ENCODE data around the gene ZNF334. TPM values are rescaled to one million over a fixed set of nuclear protein-coding genes. Genes with fewer than 3 reads are reported as not detected.

ZNF334 gene
- polyA plus RNA-seq (2013) = 20.5 TPM

DNA sequence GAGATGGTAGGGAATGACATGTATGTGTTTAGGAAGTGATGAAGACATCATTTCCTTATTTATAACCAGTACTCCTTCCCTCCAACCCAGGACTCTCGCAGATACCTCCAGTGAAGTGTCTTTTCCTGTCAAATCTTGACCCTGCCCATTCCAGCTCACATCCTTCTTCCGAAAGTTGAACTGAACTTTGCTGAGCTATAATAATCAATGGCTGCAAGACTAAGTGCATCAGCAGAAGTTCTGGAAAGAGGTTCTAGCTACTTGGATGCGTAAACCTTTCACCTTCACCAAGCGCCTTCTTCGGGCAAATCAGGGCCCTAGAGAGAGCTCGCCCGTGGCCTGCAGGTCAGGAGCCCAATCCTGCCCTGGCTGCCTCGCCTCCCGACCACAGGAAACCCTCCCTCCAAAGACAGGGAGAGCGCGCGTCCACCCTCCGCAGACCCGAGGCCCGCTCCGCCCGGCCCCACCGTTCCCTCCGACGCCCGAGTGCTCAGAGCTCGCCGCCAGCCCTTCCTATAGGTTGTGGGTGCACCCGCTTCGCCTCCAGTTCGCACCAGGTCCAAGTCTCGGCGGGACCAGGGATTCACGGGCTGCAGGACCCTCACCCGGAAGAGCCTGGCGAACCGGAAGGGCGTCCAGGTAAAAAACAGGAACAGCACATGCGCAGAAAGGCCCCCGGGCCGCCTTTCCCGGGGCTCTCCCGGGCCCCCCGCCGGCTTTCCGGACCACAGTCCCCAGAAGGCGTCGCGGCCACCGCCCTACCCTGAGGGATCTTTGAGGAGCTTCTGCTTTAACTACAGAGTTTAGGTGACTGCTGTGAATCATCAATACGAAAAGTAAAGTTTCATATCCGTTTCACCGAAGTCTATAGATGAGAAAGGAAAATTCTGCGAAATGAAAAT, at the start of gene ZNF334:
Gene ZNF334 (minus strand): TSS at position 617 of the 902 bp plus-strand sequence. CDS start 1,457 bp downstream, outside the sequence.
- WGBS (ENCODE audit: insufficient coverage) = 4% methylated on average over 43 of the region's 49 CpGs
- Histone ChIP-seq H3K27ac (ENCODE audit: insufficient read depth in 1 of 2, low read depth in 1 of 2, low read length in 2 of 2, poor library complexity in 1 of 2, severe bottlenecking in 2 of 2) (no peak within 1 kb of the TSS), H3K4me1 (ENCODE audit: control extremely low read depth in 1 of 4, control insufficient read depth in 4 of 4, insufficient read depth in 4 of 4, low read length in 3 of 4) (peaks cover 7 to 23% (median 17%) of the 10 kb centered on the region in 4 experiments), H3K4me3 (ENCODE audit: control insufficient read depth in 1 of 7, extremely low read depth in 1 of 7, insufficient read depth in 4 of 7, low read depth in 2 of 7, low read length in 6 of 7) (peak within 1 kb of the TSS; percentile 64 to 85 (median 81)), H3K9me3 (ENCODE audit: control extremely low read depth in 1 of 5, control insufficient read depth in 4 of 5, insufficient read depth in 2 of 5, low read depth in 1 of 5, low read length in 4 of 5) (peaks cover 0 to 1% (median 0%) of the 10 kb centered on the region in 5 experiments), H3K27me3 (replicated peaks in 2 of 5; ENCODE audit: control insufficient read depth in 4 of 5, insufficient read depth in 5 of 5, low read length in 4 of 5) (no peaks in the 10 kb centered on the region), H3K36me3 (ENCODE audit: control insufficient read depth in 4 of 4, insufficient read depth in 4 of 4, low read length in 3 of 4) (no peaks in the 10 kb centered on the region)
- peak; percentile 21 to 60 (median 51) for DNase-seq
- ChIA-PET CTCF (interaction anchor here (0.7 to 1.7 kb wide), 3 partner anchors 26 to 61 kb away, joined by 3 to 4 read pairs (median 3); partner anchors contain the start of gene OCSTAMP), POLR2A (no interaction called here)

DNA sequence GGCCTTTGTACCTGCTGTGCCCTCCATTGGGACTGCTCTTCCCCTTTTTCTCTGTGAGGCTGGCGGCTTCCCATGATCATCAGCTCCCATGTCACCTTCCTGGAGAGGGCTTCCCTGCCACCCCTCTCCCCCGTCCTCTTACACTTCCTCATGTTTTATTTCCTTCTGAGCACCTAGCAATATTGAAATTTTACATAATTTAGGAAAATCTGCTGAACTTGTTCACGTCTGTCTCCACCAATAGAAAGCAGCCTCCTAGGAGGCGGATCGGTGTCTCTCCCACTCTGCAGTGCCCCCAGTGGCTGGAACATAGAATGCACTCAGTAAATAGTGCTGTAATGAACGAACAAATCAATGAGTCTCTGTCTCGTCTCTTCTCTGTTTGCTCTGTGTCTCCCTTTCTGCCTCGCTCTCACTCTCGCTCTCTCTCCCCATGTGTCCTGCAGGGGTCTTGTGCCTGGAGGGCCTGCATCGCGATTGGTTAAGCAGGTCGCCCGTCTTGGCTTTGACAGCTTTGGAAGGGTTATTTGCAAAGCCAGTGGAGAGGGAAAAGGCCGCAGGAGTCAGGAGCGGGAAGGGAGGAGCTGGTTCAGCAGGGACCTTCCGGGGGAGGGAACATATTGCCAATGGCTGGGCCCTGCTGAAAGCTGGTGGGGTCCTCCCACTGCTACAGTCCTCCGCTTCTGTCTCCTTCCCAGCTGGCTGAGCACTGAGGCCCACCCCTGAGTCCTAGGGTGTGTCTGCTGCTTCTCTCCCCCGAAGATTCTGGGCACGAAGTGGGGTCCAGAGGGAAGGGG, 49.2 kb upstream of the ZNF334 start:
- H3K36me3 ChIP-seq (ENCODE audit: control insufficient read depth in 4 of 4, insufficient read depth in 4 of 4, low read length in 3 of 4) = no peaks in the 10 kb centered on the region
- CTCF ChIA-PET = interaction anchor here (0.9 to 2.1 kb wide), 8 partner anchors 9 to 125 kb away, joined by 3 to 6 read pairs (median 3); no protein-coding TSS in a partner anchor
- WGBS (ENCODE audit: insufficient coverage) = 33% methylated on average over 14 of the region's 19 CpGs
- H3K4me1 ChIP-seq (ENCODE audit: control extremely low read depth in 1 of 4, control insufficient read depth in 4 of 4, insufficient read depth in 4 of 4, low read length in 3 of 4) = peaks cover 0 to 16% (median 10%) of the 10 kb centered on the region in 4 experiments
- H3K9me3 ChIP-seq (ENCODE audit: control extremely low read depth in 1 of 5, control insufficient read depth in 4 of 5, insufficient read depth in 2 of 5, low read depth in 1 of 5, low read length in 4 of 5) = no peaks in the 10 kb centered on the region
- H3K4me3 ChIP-seq (ENCODE audit: control insufficient read depth in 1 of 7, extremely low read depth in 1 of 7, insufficient read depth in 4 of 7, low read depth in 2 of 7, low read length in 6 of 7) = peak overlapping the region in 5 of 7 experiments; percentile 44 to 71 (median 51)
- H3K27me3 ChIP-seq (replicated peaks in 2 of 5; ENCODE audit: control insufficient read depth in 4 of 5, insufficient read depth in 5 of 5, low read length in 4 of 5) = peaks cover 0 to 2% (median 0%) of the 10 kb centered on the region in 5 experiments
- POLR2A ChIA-PET = interaction anchor here (0.5 kb wide), 1 partner anchor 1655 kb away, joined by 3 read pairs; no protein-coding TSS in a partner anchor
- DNase-seq = peak; percentile 62 to 78 (median 72)
- no peak overlapping the region for H3K27ac ChIP-seq (ENCODE audit: insufficient read depth in 1 of 2, low read depth in 1 of 2, low read length in 2 of 2, poor library complexity in 1 of 2, severe bottlenecking in 2 of 2)

DNA sequence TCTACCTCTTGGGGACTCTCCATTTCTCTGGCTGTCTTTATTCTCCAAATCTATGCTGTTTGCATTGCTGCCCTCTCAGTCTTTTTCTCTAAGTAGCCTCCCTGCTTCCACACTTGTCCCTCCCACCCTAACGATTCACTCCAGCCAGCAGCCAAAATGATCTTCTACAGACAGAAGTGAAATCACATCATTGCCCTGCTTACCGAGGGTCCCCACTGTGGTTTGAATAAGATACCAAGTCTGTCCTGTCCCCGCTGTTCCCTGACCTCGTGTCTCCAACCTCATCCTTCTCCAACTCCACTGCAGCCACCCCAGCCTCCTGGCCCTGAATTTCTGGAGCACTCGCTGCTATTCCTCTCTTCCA, 48.6 kb upstream of the ZNF334 start:
- no peaks in the 10 kb centered on the region for H3K36me3 ChIP-seq (ENCODE audit: control insufficient read depth in 4 of 4, insufficient read depth in 4 of 4, low read length in 3 of 4)
- peak overlapping the region in 5 of 7 experiments; percentile 44 to 71 (median 51) for H3K4me3 ChIP-seq (ENCODE audit: control insufficient read depth in 1 of 7, extremely low read depth in 1 of 7, insufficient read depth in 4 of 7, low read depth in 2 of 7, low read length in 6 of 7)
- H3K4me1 ChIP-seq (ENCODE audit: control extremely low read depth in 1 of 4, control insufficient read depth in 4 of 4, insufficient read depth in 4 of 4, low read length in 3 of 4) = peaks cover 0 to 15% (median 10%) of the 10 kb centered on the region in 4 experiments
- peaks cover 0 to 2% (median 0%) of the 10 kb centered on the region in 5 experiments for H3K27me3 ChIP-seq (replicated peaks in 2 of 5; ENCODE audit: control insufficient read depth in 4 of 5, insufficient read depth in 5 of 5, low read length in 4 of 5)
- no peaks in the 10 kb centered on the region for H3K9me3 ChIP-seq (ENCODE audit: control extremely low read depth in 1 of 5, control insufficient read depth in 4 of 5, insufficient read depth in 2 of 5, low read depth in 1 of 5, low read length in 4 of 5)
- CTCF ChIA-PET = interaction anchor here (0.7 to 2.1 kb wide), 9 partner anchors 9 to 125 kb away, joined by 3 to 6 read pairs (median 4); partner anchors contain the start of gene OCSTAMP
- WGBS (ENCODE audit: insufficient coverage) = 54% methylated on average over 5 of the region's 5 CpGs
- POLR2A ChIA-PET = interaction anchor here (0.5 kb wide), 1 partner anchor 1654 kb away, joined by 3 read pairs; no protein-coding TSS in a partner anchor
- DNase-seq = no peak
- no peak overlapping the region for H3K27ac ChIP-seq (ENCODE audit: insufficient read depth in 1 of 2, low read depth in 1 of 2, low read length in 2 of 2, poor library complexity in 1 of 2, severe bottlenecking in 2 of 2)

DNA sequence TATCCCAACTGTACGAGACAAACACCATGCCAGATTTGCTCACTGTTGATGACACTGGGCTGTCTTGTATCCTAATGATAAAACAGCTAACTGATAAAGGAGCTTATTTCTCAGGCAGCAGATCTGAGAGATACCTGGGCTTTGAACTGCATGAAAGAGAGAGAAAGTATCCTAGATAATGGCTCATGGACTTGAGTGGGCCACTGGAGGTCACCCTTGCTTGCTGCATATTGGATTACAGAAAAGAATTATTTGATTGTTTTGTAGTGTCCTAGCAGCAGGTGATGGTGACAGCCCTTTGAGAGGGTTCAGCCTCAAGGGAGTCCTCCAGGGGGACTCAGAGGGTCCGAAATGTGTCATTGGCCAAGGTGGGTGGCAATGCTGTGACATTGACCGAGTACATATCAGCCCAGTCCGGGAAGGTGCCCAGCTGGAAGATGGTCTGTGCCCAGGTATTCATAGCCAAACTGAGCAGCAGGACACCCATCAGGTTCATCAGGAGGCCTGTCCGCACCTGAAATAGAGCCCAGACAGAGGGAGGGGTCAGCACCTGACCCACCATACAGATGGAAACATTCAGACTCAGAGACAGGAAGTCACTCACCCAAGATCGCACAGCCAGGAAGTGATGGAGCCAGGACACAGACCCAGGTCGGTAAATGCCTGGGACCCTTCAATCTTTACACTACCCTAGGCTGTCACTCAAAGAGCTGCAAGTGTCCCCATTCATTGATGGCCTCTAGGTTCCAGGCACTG, 46.5 kb upstream of the ZNF334 start:
- Histone ChIP-seq H3K27me3 (replicated peaks in 2 of 5; ENCODE audit: control insufficient read depth in 4 of 5, insufficient read depth in 5 of 5, low read length in 4 of 5) (peaks cover 0 to 5% (median 0%) of the 10 kb centered on the region in 5 experiments), H3K4me1 (ENCODE audit: control extremely low read depth in 1 of 4, control insufficient read depth in 4 of 4, insufficient read depth in 4 of 4, low read length in 3 of 4) (peaks cover 0 to 15% (median 10%) of the 10 kb centered on the region in 4 experiments), H3K27ac (ENCODE audit: insufficient read depth in 1 of 2, low read depth in 1 of 2, low read length in 2 of 2, poor library complexity in 1 of 2, severe bottlenecking in 2 of 2) (no peak overlapping the region), H3K36me3 (ENCODE audit: control insufficient read depth in 4 of 4, insufficient read depth in 4 of 4, low read length in 3 of 4) (no peaks in the 10 kb centered on the region), H3K4me3 (ENCODE audit: control insufficient read depth in 1 of 7, extremely low read depth in 1 of 7, insufficient read depth in 4 of 7, low read depth in 2 of 7, low read length in 6 of 7) (no peak overlapping the region), H3K9me3 (ENCODE audit: control extremely low read depth in 1 of 5, control insufficient read depth in 4 of 5, insufficient read depth in 2 of 5, low read depth in 1 of 5, low read length in 4 of 5) (no peaks in the 10 kb centered on the region)
- ChIA-PET POLR2A (interaction anchor here (1.0 kb wide), 1 partner anchor 9 kb away, joined by 3 read pairs; the partner anchor contains the start of gene OCSTAMP), CTCF (interaction anchor here (0.9 to 1.9 kb wide), 7 partner anchors 9 to 122 kb away, joined by 3 to 9 read pairs (median 5); no protein-coding TSS in a partner anchor)
- 78% methylated on average over 7 of the region's 7 CpGs for WGBS (ENCODE audit: insufficient coverage)
- DNase-seq = peak in 2 of 3 donors; percentile 35 to 44

DNA sequence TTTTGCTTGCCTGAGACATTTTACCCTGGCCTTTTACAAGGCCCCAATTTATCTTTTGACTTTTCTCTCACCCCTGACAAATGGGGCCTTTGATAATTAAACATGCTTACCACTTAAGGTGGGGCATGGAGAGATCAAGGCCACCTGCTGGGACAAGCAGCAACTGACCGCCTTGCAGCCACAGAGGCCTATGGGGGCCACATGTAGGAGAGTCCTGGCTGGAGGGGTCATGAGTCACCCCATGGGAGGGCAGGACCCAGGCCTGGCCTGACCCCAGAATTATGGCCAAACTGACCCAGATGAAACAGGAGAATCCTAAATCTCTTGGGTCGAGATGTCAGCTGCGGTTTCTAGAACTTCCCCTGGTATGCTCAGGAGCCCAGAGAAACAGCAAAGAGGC, 45.6 kb upstream of the ZNF334 start:
- Histone ChIP-seq H3K27me3 (replicated peaks in 2 of 5; ENCODE audit: control insufficient read depth in 4 of 5, insufficient read depth in 5 of 5, low read length in 4 of 5) (peaks cover 0 to 5% (median 0%) of the 10 kb centered on the region in 5 experiments), H3K4me1 (ENCODE audit: control extremely low read depth in 1 of 4, control insufficient read depth in 4 of 4, insufficient read depth in 4 of 4, low read length in 3 of 4) (peaks cover 0 to 16% (median 10%) of the 10 kb centered on the region in 4 experiments), H3K4me3 (ENCODE audit: control insufficient read depth in 1 of 7, extremely low read depth in 1 of 7, insufficient read depth in 4 of 7, low read depth in 2 of 7, low read length in 6 of 7) (no peak overlapping the region), H3K27ac (ENCODE audit: insufficient read depth in 1 of 2, low read depth in 1 of 2, low read length in 2 of 2, poor library complexity in 1 of 2, severe bottlenecking in 2 of 2) (no peak overlapping the region), H3K9me3 (ENCODE audit: control extremely low read depth in 1 of 5, control insufficient read depth in 4 of 5, insufficient read depth in 2 of 5, low read depth in 1 of 5, low read length in 4 of 5) (no peaks in the 10 kb centered on the region), H3K36me3 (ENCODE audit: control insufficient read depth in 4 of 4, insufficient read depth in 4 of 4, low read length in 3 of 4) (no peaks in the 10 kb centered on the region)
- POLR2A ChIA-PET = interaction anchor here (1.0 kb wide), 1 partner anchor 9 kb away, joined by 3 read pairs; the partner anchor contains the start of gene OCSTAMP
- no peak for DNase-seq
- WGBS (ENCODE audit: insufficient coverage) = 92% methylated on average over 3 of the region's 3 CpGs
- CTCF ChIA-PET = interaction anchor here (1.0 to 2.5 kb wide), 7 partner anchors 8 to 123 kb away, joined by 3 to 10 read pairs (median 6); no protein-coding TSS in a partner anchor

DNA sequence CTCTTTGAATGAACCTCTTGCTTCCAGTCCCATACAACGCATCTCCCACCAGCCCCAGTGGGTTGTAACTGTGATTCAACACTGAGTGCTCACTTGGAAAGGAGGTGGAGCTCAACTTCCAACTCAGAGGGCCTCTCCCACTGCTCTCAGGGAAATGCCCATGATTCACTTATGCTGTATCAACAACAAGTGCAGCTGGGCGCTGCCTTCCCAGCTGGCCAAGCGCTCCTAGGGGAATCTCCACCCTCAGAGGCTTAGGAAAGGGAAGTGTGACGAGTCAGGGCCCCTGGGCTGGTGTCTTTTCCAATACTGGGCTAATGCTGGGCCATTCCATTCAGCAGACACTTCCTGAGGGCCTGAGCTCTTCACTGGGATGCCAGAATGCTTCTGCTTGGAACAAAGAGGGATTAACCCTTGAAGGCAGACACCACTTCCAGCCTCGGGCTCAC, 45.2 kb upstream of the ZNF334 start:
- POLR2A ChIA-PET = no interaction called here
- H3K4me3 ChIP-seq (ENCODE audit: control insufficient read depth in 1 of 7, extremely low read depth in 1 of 7, insufficient read depth in 4 of 7, low read depth in 2 of 7, low read length in 6 of 7) = no peak overlapping the region
- DNase-seq = no peak
- peaks cover 0 to 3% (median 0%) of the 10 kb centered on the region in 5 experiments for H3K27me3 ChIP-seq (replicated peaks in 2 of 5; ENCODE audit: control insufficient read depth in 4 of 5, insufficient read depth in 5 of 5, low read length in 4 of 5)
- H3K9me3 ChIP-seq (ENCODE audit: control extremely low read depth in 1 of 5, control insufficient read depth in 4 of 5, insufficient read depth in 2 of 5, low read depth in 1 of 5, low read length in 4 of 5) = no peaks in the 10 kb centered on the region
- H3K27ac ChIP-seq (ENCODE audit: insufficient read depth in 1 of 2, low read depth in 1 of 2, low read length in 2 of 2, poor library complexity in 1 of 2, severe bottlenecking in 2 of 2) = no peak overlapping the region
- no peaks in the 10 kb centered on the region for H3K36me3 ChIP-seq (ENCODE audit: control insufficient read depth in 4 of 4, insufficient read depth in 4 of 4, low read length in 3 of 4)
- WGBS (ENCODE audit: insufficient coverage) = 92% methylated on average over 5 of the region's 5 CpGs
- H3K4me1 ChIP-seq (ENCODE audit: control extremely low read depth in 1 of 4, control insufficient read depth in 4 of 4, insufficient read depth in 4 of 4, low read length in 3 of 4) = peaks cover 0 to 16% (median 11%) of the 10 kb centered on the region in 4 experiments
- CTCF ChIA-PET = interaction anchor here (0.7 to 2.5 kb wide), 5 partner anchors 9 to 123 kb away, joined by 3 to 10 read pairs (median 6); no protein-coding TSS in a partner anchor

Measured in common myeloid progenitor, CD34-positive (primary cell).